B cell (primary cell): ENCODE measurements around the gene OLFM2. TPM values are rescaled to one million over a fixed set of nuclear protein-coding genes. Genes with fewer than 3 reads are reported as not detected.

Experiments
- ATAC-seq: fragments of 200-7000 bp; cut with Tn5 transposase; one replicate; pipeline ENCODE4 v1.10.0; 2021; ENCODE audit warnings: low read depth, mild to moderate bottlenecking, moderate number of reproducible peaks, moderate library complexity
- CTCF ChIA-PET: fragments of 350-600 bp; sonication (Branson Sonifier 250); formaldehyde crosslinking; loops from one replicate; lab custom pipeline; 2021; ENCODE audit warnings: antibody characterized with exemption, inconsistent platforms; lab: Charles Lee
- POLR2A ChIA-PET: fragments of 350-600 bp; sonication (Branson Sonifier 250); formaldehyde crosslinking; loops from one replicate; lab custom pipeline; 2021; ENCODE audit warnings: antibody characterized with exemption; lab: Charles Lee
- DNase-seq: peaks from one replicate; pipeline ENCODE4 v3.0.0; 2013
- H2AFZ ChIP-seq: 2 replicates; pipeline ENCODE4 v1.6.1; 2012; ENCODE audit warnings: mild to moderate bottlenecking, low read depth, low read length; ENCODE audit not compliant: insufficient read depth, poor library complexity, severe bottlenecking
- H3K27ac ChIP-seq, 2 donors: 1 replicate in 1 of 2; 2 replicates in 1 of 2; pipeline ENCODE4 v1.5.1; 2012 to 2013; ENCODE audit warnings: low read length in 2 of 2, mild to moderate bottlenecking in 2 of 2, moderate library complexity in 1 of 2
- H3K27me3 ChIP-seq, 4 experiments: fragments of 200-600 bp in 1 of 4; sonication (generic) in 1 of 4; replicated peaks in 1 of 4; 1 replicate in 2 of 4; 2 replicates in 2 of 4; pipeline versions ENCODE4 v1.6.1 to v1.7.0; 2013 to 2016; ENCODE audit warnings: low read length in 3 of 4, mild to moderate bottlenecking in 2 of 4, mixed read lengths in 1 of 4, moderate library complexity in 1 of 4; ENCODE audit not compliant: insufficient read depth in 4 of 4, control insufficient read depth in 3 of 4; ENCODE audit errors: control extremely low read depth in 1 of 4
- H3K36me3 ChIP-seq, 2 experiments: replicated peaks in 1 of 2; 1 replicate in 1 of 2; 2 replicates in 1 of 2; pipeline versions ENCODE4 v1.6.1 to v1.7.1; 2013; ENCODE audit warnings: low read length in 1 of 2; ENCODE audit not compliant: insufficient read depth in 2 of 2, control insufficient read depth in 1 of 2; ENCODE audit errors: control extremely low read depth in 1 of 2, extremely low read depth in 1 of 2
- H3K4me1 ChIP-seq, 2 donors: fragments of 200-600 bp in 1 of 2; sonication (generic) in 1 of 2; 1 replicate in 1 of 2; 2 replicates in 1 of 2; pipeline versions ENCODE4 v1.5.1 to v1.6.1; 2013 to 2017; ENCODE audit warnings: low read length in 2 of 2; ENCODE audit not compliant: control insufficient read depth in 2 of 2, insufficient read depth in 2 of 2
- H3K4me2 ChIP-seq: replicated peaks from 2 replicates; pipeline ENCODE3; 2012; ENCODE audit warnings: mild to moderate bottlenecking, low read depth, low read length; ENCODE audit not compliant: poor library complexity, severe bottlenecking
- H3K4me3 ChIP-seq, 5 experiments: fragments of 200-600 bp in 1 of 5; sonication (generic) in 1 of 5; 1 replicate in 3 of 5; 2 replicates in 2 of 5; pipeline versions ENCODE4 v1.5.1 to v1.7.0; 2011 to 2016; ENCODE audit warnings: low read length in 4 of 5, mild to moderate bottlenecking in 4 of 5, low read depth in 2 of 5, control low read depth in 1 of 5, moderate library complexity in 1 of 5; ENCODE audit not compliant: insufficient read depth in 1 of 5; ENCODE audit errors: control extremely low read depth in 1 of 5, extremely low read depth in 1 of 5
- H3K79me2 ChIP-seq: fragments of 200-600 bp; sonication (generic); one replicate; pipeline ENCODE4 v1.6.0; 2016; ENCODE audit warnings: low read length; ENCODE audit not compliant: control insufficient read depth, insufficient read depth
- H3K9ac ChIP-seq: fragments of 200-600 bp; sonication (generic); 2 replicates; pipeline ENCODE4 v1.6.1; 2017; ENCODE audit warnings: mild to moderate bottlenecking, low read length, moderate library complexity
- H3K9me3 ChIP-seq, 3 donors: one replicate each; pipeline versions ENCODE4 v1.6.1 to v1.7.1; 2013; ENCODE audit warnings: low read length in 2 of 3; ENCODE audit not compliant: control insufficient read depth in 2 of 3, insufficient read depth in 1 of 3; ENCODE audit errors: control extremely low read depth in 1 of 3
- H4K20me1 ChIP-seq: 2 replicates; pipeline ENCODE4 v1.6.0; 2012; ENCODE audit warnings: mild to moderate bottlenecking, low read length; ENCODE audit not compliant: insufficient read depth, control insufficient read depth, poor library complexity, severe bottlenecking
- H3K27ac Mint-ChIP-seq: one replicate; pipeline ENCODE4 v1.8.0; 2021; ENCODE audit warnings: mixed read lengths
- H3K27me3 Mint-ChIP-seq: one replicate; pipeline ENCODE4 v1.8.0; 2021; ENCODE audit warnings: mixed read lengths
- H3K4me1 Mint-ChIP-seq: one replicate; pipeline ENCODE4 v1.8.0; 2021; ENCODE audit warnings: mixed read lengths
- H3K4me3 Mint-ChIP-seq: one replicate; pipeline ENCODE4 v1.8.0; 2021; ENCODE audit warnings: mixed read lengths
- H3K9me3 Mint-ChIP-seq: one replicate; pipeline ENCODE4 v1.8.0; 2022; ENCODE audit warnings: mixed read lengths; ENCODE audit not compliant: insufficient read depth
- CTCF ChIP-seq: fragments of 200-600 bp; IDR thresholded peaks from one replicate; pipeline ENCODE4 v1.8.0; 2022; ENCODE audit warnings: antibody characterized with exemption, mild to moderate bottlenecking
- EZH2 ChIP-seq: IDR thresholded peaks from 2 replicates; pipeline ENCODE4 v1.6.1; 2012; ENCODE audit warnings: borderline replicate concordance, low read depth, mild to moderate bottlenecking, moderate library complexity, low read length; ENCODE audit not compliant: insufficient read depth, poor library complexity, severe bottlenecking
- WGBS: methylation state at CpG from one replicate; pipeline ENCODE4 v1.1.5; 2013; ENCODE audit warnings: missing lambda C conversion rate; ENCODE audit not compliant: insufficient coverage; 5-methylcytosine and 5-hydroxymethylcytosine counted together
- intact Hi-C: fragments of 100-400 bp; cut with micrococcal nuclease; formaldehyde crosslinking; loops from one replicate; pipeline ENCODE4 v1.10.0; 2022
- polyA plus RNA-seq: library from polyadenylated mRNA; depleted of rRNA; stranded (reverse); fragments of >200 nt; gene quantifications from 2 replicates; pipeline ENCODE4 v1.2.3, GENCODE V29; 2012
- total RNA-seq, 2 donors: library from RNA; stranded (reverse); fragments of 120-200 nt in 1 of 2; gene quantifications; 1 replicate in 1 of 2; 2 replicates in 1 of 2; pipeline versions ENCODE4 v1.2.3 to v1.2.4, GENCODE V29; 2013 to 2022

Gene OLFM2
- total and polyA plus RNA-seq, 2 donors (not counting 1 experiment from before 2014, with no cell fraction given): 0.15 TPM; not detected in 1

- no peak overlapping the region for H3K27ac ChIP-seq
- no peak overlapping the region for H3K4me3 Mint-ChIP-seq
These were observed 24.7 kb downstream of the OLFM2 start for GRCh38 chr19:9911524-9912185.

More at GRCh38 chr19:9911524-9912185, 24.7 kb downstream of the OLFM2 start:
- Histone ChIP-seq H3K4me1 (peaks cover 16 to 21% of the 10 kb centered on the region in 2 donors), H3K9me3 (peaks cover 0 to 11% (median 0%) of the 10 kb centered on the region in 3 donors), H3K36me3 (no peaks in the 10 kb centered on the region), H3K79me2 (no peaks in the 10 kb centered on the region), H3K9ac (no peak overlapping the region), H2AFZ (no peak overlapping the region), H3K27me3 (peaks cover 0 to 54% (median 24%) of the 10 kb centered on the region in 4 experiments), H3K4me2 (no peak overlapping the region), H4K20me1 (no peaks in the 10 kb centered on the region), H3K4me3 (no peak overlapping the region)
- Mint-ChIP-seq H3K27me3 (peaks cover 31% of the 10 kb centered on the region), H3K9me3 (no peaks in the 10 kb centered on the region), H3K4me1 (peaks cover 13% of the 10 kb centered on the region), H3K27ac (no peak overlapping the region)
- ATAC-seq (no peak), DNase-seq (no peak)
- intact Hi-C loops: no loop called here
- TF ChIP-seq EZH2 (no peak), CTCF (no peak)
- WGBS: 78% methylated on average over 6 of the region's 6 CpGs
- CTCF ChIA-PET: no interaction called here
- POLR2A ChIA-PET: no interaction called here
